Caco-2 (cell line): Measurements from ENCODE around the gene MAP7. TPM values are rescaled to one million over a fixed set of nuclear protein-coding genes. Genes with fewer than 3 reads are reported as not detected.

ENCODE experiments used
- BruUV-seq: library from RNA; stranded (reverse); fragments of 400-500 nt; replicated peaks from 2 replicates; lab custom pipeline; 2021; lab: Mats Ljungman, UMichigan
- CTCF ChIA-PET: fragments of 300-600 bp; sonication (Branson Sonifier 250); formaldehyde crosslinking; loops from one replicate; lab custom pipeline; 2022; ENCODE audit warnings: antibody characterized with exemption; lab: Charles Lee
- POLR2A ChIA-PET: fragments of 300-600 bp; sonication (Branson Sonifier 250); formaldehyde crosslinking; loops from one replicate; lab custom pipeline; 2022; ENCODE audit warnings: antibody characterized with exemption; lab: Charles Lee
- DNase-seq, 2 experiments: peaks; one replicate each; pipeline versions ENCODE4 v3.0.0 to v3.0.0-alpha.2; 2020 to 2022
- H3K27me3 ChIP-seq: replicated peaks from 2 replicates; pipeline ENCODE4 v1.6.0; 2011; ENCODE audit warnings: low read length; ENCODE audit not compliant: control insufficient read depth, insufficient read depth
- H3K36me3 ChIP-seq: 2 replicates; pipeline ENCODE4 v1.5.1; 2011; ENCODE audit warnings: low read length; ENCODE audit not compliant: control insufficient read depth, insufficient read depth
- H3K4me1 ChIP-seq: fragments of 250-450 bp; sonication (Bioruptor Pico); 2 replicates; pipeline ENCODE4 v1.5.1; 2020; ENCODE audit warnings: mild to moderate bottlenecking
- H3K4me3 ChIP-seq: 2 replicates; pipeline ENCODE4 v1.5.1; 2011; ENCODE audit warnings: low read depth, mild to moderate bottlenecking, control low read depth, low read length
- H3K9me3 ChIP-seq: fragments of 250-450 bp; sonication (Bioruptor Pico); 2 replicates; pipeline ENCODE4 v1.5.1; 2020; ENCODE audit warnings: mild to moderate bottlenecking, moderate library complexity
- H3K27ac Mint-ChIP-seq: one replicate; pipeline ENCODE4 v1.8.0; 2022; ENCODE audit warnings: mixed read lengths; ENCODE audit not compliant: unreplicated experiment
- H3K27me3 Mint-ChIP-seq: one replicate; pipeline ENCODE4 v1.8.0; 2022; ENCODE audit warnings: mixed read lengths; ENCODE audit not compliant: insufficient read depth, unreplicated experiment
- H3K36me3 Mint-ChIP-seq: one replicate; pipeline ENCODE4 v1.8.0; 2022; ENCODE audit warnings: mild to moderate bottlenecking, mixed read lengths; ENCODE audit not compliant: insufficient read depth, unreplicated experiment
- H3K4me1 Mint-ChIP-seq: one replicate; pipeline ENCODE4 v1.8.0; 2022; ENCODE audit warnings: low read depth, mixed read lengths; ENCODE audit not compliant: unreplicated experiment
- H3K4me3 Mint-ChIP-seq: one replicate; pipeline ENCODE4 v1.8.0; 2022; ENCODE audit warnings: mild to moderate bottlenecking, moderate library complexity, mixed read lengths; ENCODE audit not compliant: unreplicated experiment
- H3K9me3 Mint-ChIP-seq: one replicate; pipeline ENCODE4 v1.8.0; 2022; ENCODE audit warnings: mixed read lengths; ENCODE audit not compliant: unreplicated experiment
- intact Hi-C: fragments of 100-400 bp; cut with micrococcal nuclease; formaldehyde crosslinking; loops from one replicate; pipeline ENCODE4 v1.10.0; 2022; ENCODE audit not compliant: unreplicated experiment
- total RNA-seq: library from RNA; stranded (reverse); gene quantifications from 2 replicates; pipeline ENCODE4 v1.2.3, GENCODE V29; 2022
- TF ChIP-seq, protein P1 (sequence below), 2 experiments: fragments of 200-600 bp in 1 of 2; IDR thresholded peaks; 1 replicate in 1 of 2; 2 replicates in 1 of 2; pipeline versions ENCODE4 v1.5.1 to v1.8.0; 2011 to 2022; ENCODE audit warnings: antibody characterized with exemption in 1 of 2, control low read depth in 1 of 2, inconsistent platforms in 1 of 2, low read depth in 1 of 2, low read length in 1 of 2, mild to moderate bottlenecking in 1 of 2, moderate library complexity in 1 of 2; ENCODE audit not compliant: insufficient read depth in 1 of 2, severe bottlenecking in 1 of 2, unreplicated experiment in 1 of 2

Gene MAP7
- total RNA-seq, 1 experiment from 2014 or later, result 55.3 TPM

DNA sequence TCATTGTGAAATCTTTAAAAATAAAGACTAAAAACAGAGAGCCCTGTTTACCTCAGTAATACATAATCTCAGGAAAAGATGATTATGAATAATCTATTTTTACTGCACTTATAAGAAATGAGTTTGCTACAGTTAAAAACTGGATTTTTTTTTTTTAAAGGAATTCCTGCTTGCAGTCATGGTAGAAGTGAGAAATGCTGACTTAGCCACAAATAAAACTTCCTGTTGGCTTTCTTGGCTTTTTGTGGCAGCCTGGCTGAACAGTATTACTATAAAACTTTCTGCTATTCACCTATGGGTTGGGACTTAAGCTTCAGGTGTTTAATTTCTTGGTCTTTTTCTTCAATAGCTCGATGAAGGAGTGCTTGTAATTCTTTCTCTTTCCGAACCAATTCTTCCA, 12.0 kb upstream of the MAP7 start:
- H3K36me3 Mint-ChIP-seq, result no peaks in the 10 kb centered on the region
- H3K4me3 ChIP-seq, result no peak overlapping the region
- ChIA-PET POLR2A (no interaction called here), CTCF (interaction anchor here (1.1 kb wide), 1 partner anchor 12 kb away, joined by 3 read pairs; the partner anchor contains the start of gene MAP7)
- no peaks in the 10 kb centered on the region for H3K27me3 Mint-ChIP-seq
- H3K27me3 ChIP-seq, result no peaks in the 10 kb centered on the region
- BruUV-seq, result no TSS peak
- H3K4me1 Mint-ChIP-seq, result peaks cover 17% of the 10 kb centered on the region
- DNase-seq, result no peak
- no peaks in the 10 kb centered on the region for H3K9me3 ChIP-seq
- no peak overlapping the region for H3K27ac Mint-ChIP-seq
- intact Hi-C loops, result no loop called here
- TF ChIP-seq, protein P1, sequence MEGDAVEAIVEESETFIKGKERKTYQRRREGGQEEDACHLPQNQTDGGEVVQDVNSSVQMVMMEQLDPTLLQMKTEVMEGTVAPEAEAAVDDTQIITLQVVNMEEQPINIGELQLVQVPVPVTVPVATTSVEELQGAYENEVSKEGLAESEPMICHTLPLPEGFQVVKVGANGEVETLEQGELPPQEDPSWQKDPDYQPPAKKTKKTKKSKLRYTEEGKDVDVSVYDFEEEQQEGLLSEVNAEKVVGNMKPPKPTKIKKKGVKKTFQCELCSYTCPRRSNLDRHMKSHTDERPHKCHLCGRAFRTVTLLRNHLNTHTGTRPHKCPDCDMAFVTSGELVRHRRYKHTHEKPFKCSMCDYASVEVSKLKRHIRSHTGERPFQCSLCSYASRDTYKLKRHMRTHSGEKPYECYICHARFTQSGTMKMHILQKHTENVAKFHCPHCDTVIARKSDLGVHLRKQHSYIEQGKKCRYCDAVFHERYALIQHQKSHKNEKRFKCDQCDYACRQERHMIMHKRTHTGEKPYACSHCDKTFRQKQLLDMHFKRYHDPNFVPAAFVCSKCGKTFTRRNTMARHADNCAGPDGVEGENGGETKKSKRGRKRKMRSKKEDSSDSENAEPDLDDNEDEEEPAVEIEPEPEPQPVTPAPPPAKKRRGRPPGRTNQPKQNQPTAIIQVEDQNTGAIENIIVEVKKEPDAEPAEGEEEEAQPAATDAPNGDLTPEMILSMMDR (IDR thresholded peaks at IDR 0.05; ENCODE audit: insufficient read depth in 1 of 2, low read depth in 1 of 2, low read length in 1 of 2, severe bottlenecking in 1 of 2, unreplicated experiment in 1 of 2), result no peak
- H3K36me3 ChIP-seq, result no peaks in the 10 kb centered on the region
- H3K9me3 Mint-ChIP-seq, result peaks cover 6% of the 10 kb centered on the region
- no peak overlapping the region for H3K4me3 Mint-ChIP-seq
- peaks cover 13% of the 10 kb centered on the region for H3K4me1 ChIP-seq

DNA sequence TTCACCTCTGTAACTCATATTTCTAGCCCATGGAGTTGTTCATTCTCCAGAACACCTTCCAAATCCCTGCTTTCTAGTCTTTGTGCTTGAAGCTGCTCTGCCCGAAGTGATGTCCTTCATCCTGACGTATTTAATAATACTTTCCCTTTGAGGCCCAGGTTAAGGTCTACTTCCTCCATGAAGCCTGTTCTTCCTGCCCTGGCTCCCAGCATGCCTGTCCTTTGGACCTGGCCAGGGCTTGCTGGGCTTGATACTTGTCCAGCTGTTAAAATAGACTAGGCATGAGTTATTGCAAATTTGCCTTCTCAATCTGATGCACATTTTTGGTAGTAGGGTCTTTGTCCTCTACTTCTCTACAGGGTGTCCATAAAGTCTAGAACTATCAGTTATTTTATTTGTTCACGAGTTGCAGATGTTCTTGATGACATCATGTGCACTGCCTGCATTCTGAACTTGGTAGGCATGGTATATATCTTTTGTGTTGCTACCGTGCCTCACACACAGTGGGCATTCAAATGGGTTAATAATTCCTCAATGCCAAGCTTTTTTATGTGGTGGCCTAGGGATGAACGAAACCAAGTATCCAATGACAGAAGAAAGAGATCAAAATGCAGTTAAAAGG, 3.1 kb upstream of the MAP7 start:
- POLR2A ChIA-PET, result no interaction called here
- intact Hi-C loops, result no loop called here
- Histone ChIP-seq H3K27me3 (no peaks in the 10 kb centered on the region), H3K4me1 (peaks cover 8% of the 10 kb centered on the region), H3K9me3 (no peaks in the 10 kb centered on the region), H3K36me3 (no peaks in the 10 kb centered on the region), H3K4me3 (no peak overlapping the region)
- H3K9me3 Mint-ChIP-seq, result no peaks in the 10 kb centered on the region
- CTCF ChIA-PET, result no interaction called here
- no peak overlapping the region for H3K27ac Mint-ChIP-seq
- TF ChIP-seq, protein P1 (IDR thresholded peaks at IDR 0.05; ENCODE audit: insufficient read depth in 1 of 2, low read depth in 1 of 2, low read length in 1 of 2, severe bottlenecking in 1 of 2, unreplicated experiment in 1 of 2), result no peak
- BruUV-seq, result no TSS peak
- H3K4me3 Mint-ChIP-seq, result no peak overlapping the region
- H3K4me1 Mint-ChIP-seq, result peaks cover 21% of the 10 kb centered on the region
- no peak for DNase-seq
- H3K36me3 Mint-ChIP-seq, result peaks cover 6% of the 10 kb centered on the region
- no peaks in the 10 kb centered on the region for H3K27me3 Mint-ChIP-seq

DNA sequence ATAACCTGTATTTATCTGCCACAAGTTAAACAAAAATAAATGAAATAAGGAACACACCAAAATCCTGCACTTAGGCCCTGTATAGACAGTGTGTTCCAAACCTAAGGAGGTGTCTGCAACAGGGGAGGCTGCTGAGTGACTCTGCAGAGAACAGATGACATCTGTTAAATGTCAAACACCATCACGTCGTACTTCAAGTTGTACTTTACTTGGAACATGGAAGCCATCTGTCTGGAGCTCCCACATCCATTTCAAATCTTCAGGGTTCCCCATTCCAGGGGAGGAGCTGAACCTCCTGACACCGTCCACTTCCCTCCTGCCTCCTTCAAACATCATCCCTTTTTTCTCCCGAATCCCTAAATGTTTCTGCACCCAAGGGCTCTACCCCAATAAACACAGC, 1.8 kb upstream of the MAP7 start:
- no peaks in the 10 kb centered on the region for H3K9me3 ChIP-seq
- peaks cover 8% of the 10 kb centered on the region for H3K4me1 ChIP-seq
- no peaks in the 10 kb centered on the region for H3K9me3 Mint-ChIP-seq
- H3K4me3 Mint-ChIP-seq, result peak overlapping the region; percentile 49
- intact Hi-C loops, result no loop called here
- peaks cover 21% of the 10 kb centered on the region for H3K4me1 Mint-ChIP-seq
- ChIA-PET POLR2A (no interaction called here), CTCF (interaction anchor here (2.3 kb wide), 1 partner anchor 174 kb away, joined by 16 read pairs; no protein-coding TSS in a partner anchor)
- TF ChIP-seq, protein P1 (IDR thresholded peaks at IDR 0.05; ENCODE audit: insufficient read depth in 1 of 2, low read depth in 1 of 2, low read length in 1 of 2, severe bottlenecking in 1 of 2, unreplicated experiment in 1 of 2), result no peak
- H3K27ac Mint-ChIP-seq, result no peak overlapping the region
- no peak for DNase-seq
- peaks cover 6% of the 10 kb centered on the region for H3K36me3 Mint-ChIP-seq
- BruUV-seq, result no TSS peak
- H3K27me3 Mint-ChIP-seq, result no peaks in the 10 kb centered on the region
- no peaks in the 10 kb centered on the region for H3K27me3 ChIP-seq
- H3K36me3 ChIP-seq, result no peaks in the 10 kb centered on the region
- no peak overlapping the region for H3K4me3 ChIP-seq
